Measurements from ENCODE around the gene RTCB.

GRCh38 chr22:32396255-32396654 lies 15.8 kb downstream of the RTCB start:
- TF ChIP-seq POLR2AphosphoS5 (IDR thresholded peaks at IDR 0.05; ENCODE audit: low read depth, low read length) (no peak), POLR2A (IDR thresholded peaks at IDR 0.05; ENCODE audit: low read depth, low read length) (no peak)
